Ishikawa (cell line): ENCODE measurements around the gene TRPM5.

ENCODE experiments used
- CEBPB ChIP-seq: IDR thresholded peaks from 2 replicates; pipeline ENCODE4 v1.6.1; 2012
- CREB1 ChIP-seq: IDR thresholded peaks from 2 replicates; pipeline ENCODE4 v1.6.1; 2012; ENCODE audit warnings: low read depth
- EGR1 ChIP-seq: IDR thresholded peaks from 2 replicates; pipeline ENCODE4 v1.6.1; 2012
- EP300 ChIP-seq: IDR thresholded peaks from 2 replicates; pipeline ENCODE4 v1.6.1; 2012; ENCODE audit warnings: borderline replicate concordance
- FOXM1 ChIP-seq: IDR thresholded peaks from 2 replicates; pipeline ENCODE4 v1.6.1; 2012; ENCODE audit warnings: low read depth, borderline replicate concordance
- NFIC ChIP-seq: IDR thresholded peaks from 2 replicates; pipeline ENCODE4 v1.6.1; 2012
- RAD21 ChIP-seq: IDR thresholded peaks from 2 replicates; pipeline ENCODE4 v1.6.1; 2012; ENCODE audit warnings: low read depth
- TAF1 ChIP-seq: IDR thresholded peaks from 2 replicates; pipeline ENCODE4 v1.6.1; 2012; ENCODE audit warnings: low read depth, mild to moderate bottlenecking
- TCF12 ChIP-seq: IDR thresholded peaks from 2 replicates; pipeline ENCODE4 v1.6.1; 2012; ENCODE audit warnings: low read depth
- TEAD4 ChIP-seq: IDR thresholded peaks from 2 replicates; pipeline ENCODE4 v1.6.1; 2012
- YY1 ChIP-seq: IDR thresholded peaks from 2 replicates; pipeline ENCODE4 v1.6.1; 2012; ENCODE audit warnings: low read depth
- ZBTB7A ChIP-seq: IDR thresholded peaks from 2 replicates; pipeline ENCODE4 v1.6.1; 2012; ENCODE audit warnings: low read depth
- TF ChIP-seq, protein P1 (sequence below): IDR thresholded peaks from 2 replicates; pipeline ENCODE4 v1.6.1; 2012
- TF ChIP-seq, protein P2 (sequence below): IDR thresholded peaks from 2 replicates; pipeline ENCODE4 v1.6.1; 2012
- TF ChIP-seq, protein P3 (sequence below): IDR thresholded peaks from 2 replicates; pipeline ENCODE4 v1.6.1; 2012; ENCODE audit warnings: low read depth, mild to moderate bottlenecking

TRPM5 gene

DNA sequence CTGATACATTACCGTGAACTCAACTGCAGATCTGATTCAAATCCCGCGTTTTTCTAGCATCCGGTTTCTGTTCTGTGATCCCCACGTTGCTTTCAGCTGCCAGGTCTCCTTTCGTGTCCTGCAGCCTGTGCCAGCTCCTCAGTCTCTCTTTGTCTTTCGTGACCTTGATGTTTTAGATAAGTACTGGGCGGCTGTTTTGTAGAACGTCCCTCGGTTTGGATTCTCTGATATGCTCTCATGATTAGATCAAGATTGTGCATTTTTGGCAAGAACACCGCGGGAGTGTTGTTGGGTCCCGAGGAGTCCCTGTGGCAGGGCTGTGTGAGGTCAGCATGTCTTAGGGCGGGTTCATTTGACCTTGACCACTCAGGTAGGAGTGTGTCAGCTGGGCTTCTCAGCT, 39.1 kb upstream of the TRPM5 start:
- TF ChIP-seq FOXM1 (no peak), CREB1 (no peak), EGR1 (no peak), TCF12 (no peak), CEBPB (no peak), TEAD4 (no peak), TAF1 (no peak), YY1 (no peak), RAD21 (no peak), ZBTB7A (no peak), NFIC (no peak), EP300 (no peak)
- TF ChIP-seq, protein P1, sequence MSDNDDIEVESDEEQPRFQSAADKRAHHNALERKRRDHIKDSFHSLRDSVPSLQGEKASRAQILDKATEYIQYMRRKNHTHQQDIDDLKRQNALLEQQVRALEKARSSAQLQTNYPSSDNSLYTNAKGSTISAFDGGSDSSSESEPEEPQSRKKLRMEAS: no peak
- TF ChIP-seq, protein P2, sequence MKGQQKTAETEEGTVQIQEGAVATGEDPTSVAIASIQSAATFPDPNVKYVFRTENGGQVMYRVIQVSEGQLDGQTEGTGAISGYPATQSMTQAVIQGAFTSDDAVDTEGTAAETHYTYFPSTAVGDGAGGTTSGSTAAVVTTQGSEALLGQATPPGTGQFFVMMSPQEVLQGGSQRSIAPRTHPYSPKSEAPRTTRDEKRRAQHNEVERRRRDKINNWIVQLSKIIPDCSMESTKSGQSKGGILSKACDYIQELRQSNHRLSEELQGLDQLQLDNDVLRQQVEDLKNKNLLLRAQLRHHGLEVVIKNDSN: no peak
- TF ChIP-seq, protein P3, sequence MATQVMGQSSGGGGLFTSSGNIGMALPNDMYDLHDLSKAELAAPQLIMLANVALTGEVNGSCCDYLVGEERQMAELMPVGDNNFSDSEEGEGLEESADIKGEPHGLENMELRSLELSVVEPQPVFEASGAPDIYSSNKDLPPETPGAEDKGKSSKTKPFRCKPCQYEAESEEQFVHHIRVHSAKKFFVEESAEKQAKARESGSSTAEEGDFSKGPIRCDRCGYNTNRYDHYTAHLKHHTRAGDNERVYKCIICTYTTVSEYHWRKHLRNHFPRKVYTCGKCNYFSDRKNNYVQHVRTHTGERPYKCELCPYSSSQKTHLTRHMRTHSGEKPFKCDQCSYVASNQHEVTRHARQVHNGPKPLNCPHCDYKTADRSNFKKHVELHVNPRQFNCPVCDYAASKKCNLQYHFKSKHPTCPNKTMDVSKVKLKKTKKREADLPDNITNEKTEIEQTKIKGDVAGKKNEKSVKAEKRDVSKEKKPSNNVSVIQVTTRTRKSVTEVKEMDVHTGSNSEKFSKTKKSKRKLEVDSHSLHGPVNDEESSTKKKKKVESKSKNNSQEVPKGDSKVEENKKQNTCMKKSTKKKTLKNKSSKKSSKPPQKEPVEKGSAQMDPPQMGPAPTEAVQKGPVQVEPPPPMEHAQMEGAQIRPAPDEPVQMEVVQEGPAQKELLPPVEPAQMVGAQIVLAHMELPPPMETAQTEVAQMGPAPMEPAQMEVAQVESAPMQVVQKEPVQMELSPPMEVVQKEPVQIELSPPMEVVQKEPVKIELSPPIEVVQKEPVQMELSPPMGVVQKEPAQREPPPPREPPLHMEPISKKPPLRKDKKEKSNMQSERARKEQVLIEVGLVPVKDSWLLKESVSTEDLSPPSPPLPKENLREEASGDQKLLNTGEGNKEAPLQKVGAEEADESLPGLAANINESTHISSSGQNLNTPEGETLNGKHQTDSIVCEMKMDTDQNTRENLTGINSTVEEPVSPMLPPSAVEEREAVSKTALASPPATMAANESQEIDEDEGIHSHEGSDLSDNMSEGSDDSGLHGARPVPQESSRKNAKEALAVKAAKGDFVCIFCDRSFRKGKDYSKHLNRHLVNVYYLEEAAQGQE: no peak

DNA sequence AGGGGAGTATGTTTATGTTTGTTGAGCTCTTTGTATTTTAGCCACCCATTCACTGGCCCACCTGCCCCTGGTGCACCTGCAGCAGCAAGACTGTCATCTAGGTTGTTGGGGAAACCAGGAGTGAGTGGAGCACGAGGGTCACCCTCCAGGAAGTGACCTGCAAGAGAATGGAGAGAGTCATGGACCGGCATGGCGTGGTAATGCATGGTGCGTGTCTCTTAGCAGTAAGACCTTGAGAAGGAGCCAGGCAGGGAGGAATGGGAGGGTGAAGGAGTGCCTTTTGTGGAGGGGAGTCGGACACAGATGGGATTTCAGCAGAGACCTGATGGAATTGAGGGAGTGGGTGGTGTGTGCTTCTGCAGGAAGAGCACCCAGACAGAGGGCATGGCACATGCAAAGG, 38.4 kb upstream of the TRPM5 start:
- no peak for TF ChIP-seq CEBPB
- TF ChIP-seq EP300: no peak
- no peak for TF ChIP-seq TCF12

DNA sequence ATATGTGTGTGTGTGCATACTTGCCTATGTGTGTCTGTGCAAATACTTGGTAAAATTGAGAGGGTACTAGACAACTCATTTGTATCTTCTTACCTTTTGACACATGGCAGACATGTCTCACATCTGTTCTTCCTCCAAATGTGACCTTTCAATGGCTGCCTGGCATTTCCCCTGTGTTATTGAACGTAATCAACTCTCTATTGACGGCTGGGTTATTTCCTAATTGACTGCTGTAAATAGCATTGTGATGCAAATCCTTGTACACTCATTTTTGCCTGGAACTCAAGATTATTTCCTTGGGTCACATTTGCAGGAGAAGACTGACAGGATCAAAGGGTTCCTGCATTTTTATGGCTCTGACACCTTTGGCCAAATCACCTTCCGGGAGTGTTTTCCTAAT, 37.9 kb upstream of the TRPM5 start:
- TF ChIP-seq TCF12 (no peak), YY1 (no peak), CREB1 (no peak), FOXM1 (no peak), RAD21 (no peak), EGR1 (no peak), ZBTB7A (no peak), EP300 (no peak), CEBPB (no peak), TEAD4 (no peak), TAF1 (no peak)
- TF ChIP-seq, protein P2: no peak
- TF ChIP-seq, protein P3: no peak
- TF ChIP-seq, protein P1: no peak

DNA sequence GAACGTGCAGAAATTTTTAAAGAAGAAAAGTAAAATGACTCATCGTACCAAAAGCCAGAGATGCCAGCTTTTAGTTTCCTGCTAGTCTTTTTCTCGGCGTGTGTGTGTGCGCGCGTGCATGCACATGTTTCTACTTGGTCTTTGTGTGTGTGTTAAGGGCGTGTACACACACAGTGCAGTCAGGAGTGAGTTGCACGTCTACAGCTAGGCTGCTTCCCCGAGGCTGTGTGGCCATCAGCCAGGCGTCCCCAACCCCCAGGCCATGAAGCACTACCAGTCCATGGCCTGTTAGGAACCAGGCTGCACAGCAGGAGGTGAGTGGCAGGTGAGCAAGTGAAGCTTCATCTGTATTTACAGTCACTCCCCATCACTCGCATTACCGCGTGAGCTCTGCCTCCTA, 36.9 kb upstream of the TRPM5 start:
- no peak for TF ChIP-seq YY1
- no peak for TF ChIP-seq TAF1
- TF ChIP-seq CREB1: no peak
- TF ChIP-seq, protein P1: no peak
- no peak for TF ChIP-seq EP300

DNA sequence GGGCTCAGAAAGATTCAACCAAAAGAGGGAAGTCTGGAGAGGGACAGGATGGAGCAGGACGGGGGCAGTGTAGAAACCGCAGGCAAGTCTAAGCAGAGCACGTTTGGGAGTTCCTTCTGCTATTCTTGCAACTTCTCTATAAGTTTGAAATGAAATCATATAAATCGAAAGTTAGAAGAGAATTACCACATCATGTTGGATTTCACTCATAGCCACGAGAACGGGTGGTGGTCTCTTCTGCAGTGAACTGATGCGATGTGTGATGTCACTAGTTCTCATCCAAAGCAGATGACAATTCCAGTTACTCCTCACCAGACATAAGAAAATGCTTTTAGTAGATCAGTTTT, 36.5 kb upstream of the TRPM5 start:
- TF ChIP-seq, protein P1: no peak
- TF ChIP-seq RAD21 (no peak), CREB1 (no peak), TCF12 (no peak), FOXM1 (no peak), YY1 (no peak), CEBPB (no peak), EP300 (no peak), TEAD4 (no peak), ZBTB7A (no peak), TAF1 (no peak), EGR1 (no peak), NFIC (no peak)
- TF ChIP-seq, protein P3: no peak
- TF ChIP-seq, protein P2: no peak
